Right ventricle myocardium inferior (tissue), 1 donor: ENCODE measurements around the gene PTAFR. TPM values are rescaled to one million over a fixed set of nuclear protein-coding genes. Genes with fewer than 3 reads are reported as not detected.
"Not testable (repeated sequence)": the region's sequence is repeated elsewhere in the genome, so short reads cannot be mapped to it uniquely, and the experiment has no call there.

ENCODE experiments used
- ATAC-seq: fragments of 200-7000 bp; cut with Tn5 transposase; one replicate; pipeline ENCODE4 v1.9.1; 2020; ENCODE audit warnings: mild to moderate bottlenecking, moderate library complexity
- DNase-seq: peaks from one replicate; pipeline ENCODE4 v3.0.0; 2021; ENCODE audit errors: missing footprints
- intact Hi-C: fragments of 100-400 bp; cut with DNase I; formaldehyde crosslinking; loops from one replicate; pipeline ENCODE4 v1.11.0; 2022
- total RNA-seq: library from RNA; stranded (reverse); fragmentation: NEBNext Ultra II Directional; extraction: Animal tissue kit (Norgen Biotek cat#: 25700); gene quantifications from one replicate; pipeline ENCODE4 v1.2.1, GENCODE V29; 2021
- donor health status: DM: no; HTN: yes; CAD: no; lungs with severe emphysema.

The PTAFR gene
- total RNA-seq, 1 donor from 2014 or later: 2.7 TPM

DNA sequence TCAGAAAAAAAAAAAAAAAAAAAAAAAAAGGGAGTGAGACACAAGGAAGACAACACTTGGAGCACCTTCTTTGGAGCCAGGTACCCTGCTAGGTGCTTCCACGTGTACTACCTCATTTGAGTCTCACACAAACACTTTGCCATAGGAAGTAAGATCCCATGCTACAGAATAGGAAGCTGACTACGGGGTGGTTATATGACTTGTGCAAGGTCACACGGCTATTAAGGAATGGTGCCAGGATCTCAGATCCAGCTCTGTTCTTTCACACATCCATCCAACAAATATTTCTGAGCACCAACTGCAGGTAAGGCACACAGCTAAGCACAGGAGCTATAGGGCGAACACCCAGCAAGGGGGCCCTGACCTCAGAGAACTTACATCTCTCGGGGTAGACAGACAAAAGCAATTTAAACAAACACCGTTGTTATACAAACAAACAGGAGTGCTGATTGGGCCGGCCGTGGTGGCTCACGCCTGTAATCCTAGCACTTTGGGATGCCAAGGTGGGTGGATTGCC, 22.4 kb downstream of the PTAFR start:
- intact Hi-C loops: no loop called here
- no peak for ATAC-seq
- DNase-seq: no peak

DNA sequence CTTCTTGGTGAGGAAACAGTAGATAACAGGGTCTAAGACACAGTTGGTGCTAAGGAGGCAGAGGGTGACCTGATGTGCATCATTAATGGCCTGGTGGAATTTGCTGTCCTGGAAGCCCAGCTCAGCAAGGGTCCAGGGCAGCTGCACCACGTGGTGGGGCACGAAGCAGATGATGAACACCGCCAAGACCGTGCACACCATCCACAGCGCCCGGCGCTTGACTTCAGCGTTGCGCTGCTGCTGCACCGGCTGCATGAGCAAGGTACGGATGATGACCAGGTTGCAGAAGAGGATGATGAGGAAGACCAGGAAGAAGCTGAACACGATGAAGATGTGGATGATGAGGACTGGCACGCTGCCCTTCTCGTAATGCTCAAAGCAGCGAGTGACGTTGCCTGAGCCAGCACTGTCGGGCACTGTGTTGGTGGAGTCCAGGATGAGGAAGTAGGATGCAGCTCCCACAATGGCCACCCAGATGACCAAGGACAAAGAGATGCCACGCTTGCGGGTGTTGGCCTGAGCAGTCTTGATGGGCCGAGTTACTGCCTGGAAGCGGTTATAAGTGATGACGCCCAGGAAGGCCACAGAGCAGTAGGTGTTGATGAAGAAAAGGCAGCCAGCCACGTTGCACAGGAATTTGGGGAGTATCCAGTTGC, 26.2 kb downstream of the PTAFR start:
- intact Hi-C loops: no loop called here
- ATAC-seq: no peak

DNA sequence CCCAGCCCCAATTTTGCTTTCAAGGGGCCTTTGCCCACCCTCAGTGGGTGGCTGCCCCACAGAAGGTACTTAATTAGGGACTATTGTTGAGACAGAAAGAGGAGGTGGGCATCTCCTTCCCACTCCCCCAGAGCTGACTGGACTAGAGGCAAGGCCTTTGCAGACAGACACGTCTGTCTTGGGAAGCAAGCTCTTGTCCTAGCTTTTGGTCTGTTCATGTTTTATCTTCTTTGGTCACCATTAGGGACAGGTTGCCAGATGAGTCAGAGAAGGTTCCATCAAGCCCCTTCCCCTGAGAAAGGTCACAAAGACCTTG, 27.7 kb downstream of the PTAFR start:
- intact Hi-C loops: no loop called here
- DNase-seq (no peak), ATAC-seq (no peak)

More for the DNA sequence above, 26.2 kb downstream of the PTAFR start:
- DNase-seq: no peak

DNA sequence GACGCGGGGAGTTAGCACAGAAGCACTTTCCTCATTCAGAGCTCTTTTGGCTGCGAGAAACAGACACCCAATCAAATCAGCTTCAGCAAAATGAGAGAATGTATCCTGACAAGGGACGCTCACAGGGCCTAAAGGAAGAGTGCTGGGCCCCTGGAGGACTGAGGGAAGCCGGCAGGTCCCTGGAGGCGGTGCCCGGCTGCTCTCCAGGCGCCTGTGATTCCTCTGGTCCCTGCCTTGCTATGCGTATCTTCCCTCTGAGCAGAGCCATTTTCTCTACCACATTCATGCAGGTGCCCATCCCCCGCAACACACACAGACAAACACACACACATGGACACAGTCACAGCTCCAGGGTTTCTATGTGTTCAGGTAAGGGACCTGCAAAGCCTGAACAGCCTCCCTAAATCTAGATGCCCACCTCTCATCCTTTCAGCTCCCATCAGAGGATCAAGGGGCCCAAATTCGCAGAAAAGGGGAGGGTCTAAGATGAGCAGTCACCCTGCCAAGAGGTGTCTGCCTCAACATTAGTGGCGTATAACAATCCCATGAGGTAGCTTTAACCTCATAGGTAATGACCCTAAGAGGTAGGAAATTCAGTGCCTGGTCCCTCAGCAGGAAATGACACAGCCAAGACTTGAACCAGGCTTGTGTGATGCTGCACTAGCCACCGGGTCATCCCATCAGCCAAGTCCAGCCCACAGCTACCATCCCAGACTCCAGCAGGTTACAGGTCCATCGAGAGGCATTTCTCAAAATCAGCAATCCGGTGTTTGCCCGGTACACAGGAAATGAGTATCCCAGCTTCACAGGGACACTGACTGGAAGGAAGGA, 29.0 kb downstream of the PTAFR start:
- ATAC-seq (no peak), DNase-seq (no peak)
- intact Hi-C loops: no loop called here

DNA sequence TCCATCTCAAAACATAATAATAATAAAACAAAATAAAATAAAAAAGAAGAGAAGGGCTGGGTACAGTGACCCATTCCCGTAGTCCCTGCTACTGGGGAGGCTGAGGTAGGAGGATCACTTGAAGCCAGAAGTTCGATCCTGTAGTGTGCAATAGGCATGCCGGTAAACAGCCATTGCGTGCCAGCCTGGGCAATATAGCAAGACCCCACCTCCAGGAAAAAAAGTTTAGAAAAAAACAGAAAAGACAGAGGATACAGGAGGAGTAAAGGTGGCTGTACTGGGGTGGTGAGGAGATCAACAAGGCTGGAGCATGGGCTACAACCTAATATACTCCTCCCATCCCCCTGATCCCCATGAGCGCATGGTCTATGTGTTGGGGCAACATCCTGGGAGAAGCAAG, 30.8 kb downstream of the PTAFR start:
- intact Hi-C loops: no loop called here
- ATAC-seq (no peak), DNase-seq (no peak)

DNA sequence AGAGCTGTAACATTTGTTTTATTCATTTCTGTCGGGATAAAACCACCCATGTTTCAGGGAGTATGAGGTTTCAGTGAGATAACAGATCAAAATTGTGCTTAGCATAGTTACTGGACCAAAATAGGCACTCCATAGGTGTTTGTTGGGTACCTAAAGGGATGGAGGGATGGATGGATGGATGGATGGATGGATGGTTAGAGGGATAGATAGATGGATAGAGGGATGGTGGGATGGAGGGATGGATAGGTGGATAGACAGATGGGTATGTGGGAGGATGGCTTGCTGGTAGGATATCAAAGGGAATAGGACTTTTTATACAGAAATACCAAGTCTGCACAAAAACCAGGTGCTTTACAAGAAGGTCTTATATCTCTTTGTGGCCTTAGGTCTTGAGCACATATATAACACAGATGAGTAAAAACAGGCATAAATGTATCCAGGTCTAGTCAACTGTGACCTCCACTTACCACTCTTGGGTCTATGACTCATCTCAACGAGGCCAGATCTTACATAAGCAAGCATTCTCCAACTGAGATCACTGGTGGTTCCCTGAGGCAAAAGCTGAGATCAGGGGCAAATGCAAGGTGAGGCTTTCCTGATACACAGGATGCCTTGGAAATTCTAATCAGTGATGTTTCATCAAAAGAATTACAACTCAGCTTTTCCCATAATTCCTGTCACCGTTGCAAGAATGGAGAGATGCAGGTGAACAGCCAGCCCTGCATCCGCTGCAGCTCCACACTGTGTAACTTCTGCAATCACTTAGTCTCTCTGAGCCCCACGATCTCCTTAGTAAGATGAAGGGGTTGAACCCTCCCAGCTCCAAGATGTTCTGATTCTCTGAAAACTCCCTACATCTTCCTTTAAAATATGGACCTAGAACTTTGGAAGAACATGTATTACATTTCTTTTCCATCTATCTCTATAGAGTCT, 32.0 kb downstream of the PTAFR start:
- DNase-seq (no peak), ATAC-seq (no peak)
- intact Hi-C loops: no loop called here

DNA sequence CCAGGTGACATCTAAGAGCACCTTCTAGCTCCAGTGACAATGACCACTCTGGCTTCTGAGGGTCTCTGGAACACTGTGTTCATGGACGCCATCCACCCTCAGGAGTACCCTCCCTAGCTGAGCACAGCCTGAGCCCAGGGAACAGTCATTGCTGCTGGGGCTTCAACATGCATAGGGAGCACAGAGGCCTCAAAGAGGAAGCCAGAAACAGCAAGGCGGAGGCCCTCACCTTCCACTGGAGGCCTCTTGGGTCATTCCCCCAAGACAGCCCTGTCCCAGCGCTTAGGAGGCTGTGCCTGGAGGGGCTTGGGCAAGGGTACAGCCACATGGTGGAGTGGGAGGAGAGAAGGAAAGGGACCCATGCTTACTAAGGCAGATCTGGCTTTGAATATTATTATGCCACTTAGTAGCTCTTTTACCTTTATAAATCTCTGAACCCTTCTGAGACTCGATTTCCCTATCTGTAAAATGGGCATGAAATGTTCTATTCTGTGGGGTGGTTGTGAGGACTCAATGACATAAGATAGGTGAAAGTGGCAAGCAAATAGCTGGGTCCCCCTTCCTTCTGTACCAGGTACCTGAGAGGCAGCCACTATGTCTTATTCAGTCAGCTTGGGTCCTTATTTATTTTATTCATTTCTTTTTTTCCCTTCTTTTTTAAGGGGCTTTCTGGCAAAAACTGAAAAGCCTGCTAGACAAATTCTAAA, 32.8 kb downstream of the PTAFR start:
- ATAC-seq (no peak), DNase-seq (no peak)
- intact Hi-C loops: no loop called here

DNA sequence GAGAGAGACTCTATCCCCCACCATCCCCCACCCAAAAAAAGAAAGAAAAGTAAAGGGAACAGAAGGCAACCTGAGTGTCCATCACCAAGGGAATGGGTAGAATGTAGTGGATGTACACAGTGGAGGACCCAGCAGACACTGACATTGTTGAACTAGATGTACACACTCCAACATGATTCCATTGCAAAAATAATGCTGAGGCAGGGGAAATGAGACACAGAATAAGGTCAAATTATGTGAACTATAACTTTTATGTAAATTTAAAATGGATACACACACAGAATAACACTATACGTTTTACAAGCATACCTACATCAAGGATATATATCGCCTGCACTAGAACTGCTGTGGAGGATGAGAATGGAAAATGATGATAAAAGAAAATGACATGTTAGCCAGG, 34.8 kb downstream of the PTAFR start:
- ATAC-seq (no peak), DNase-seq (no peak)
- intact Hi-C loops: no loop called here

DNA sequence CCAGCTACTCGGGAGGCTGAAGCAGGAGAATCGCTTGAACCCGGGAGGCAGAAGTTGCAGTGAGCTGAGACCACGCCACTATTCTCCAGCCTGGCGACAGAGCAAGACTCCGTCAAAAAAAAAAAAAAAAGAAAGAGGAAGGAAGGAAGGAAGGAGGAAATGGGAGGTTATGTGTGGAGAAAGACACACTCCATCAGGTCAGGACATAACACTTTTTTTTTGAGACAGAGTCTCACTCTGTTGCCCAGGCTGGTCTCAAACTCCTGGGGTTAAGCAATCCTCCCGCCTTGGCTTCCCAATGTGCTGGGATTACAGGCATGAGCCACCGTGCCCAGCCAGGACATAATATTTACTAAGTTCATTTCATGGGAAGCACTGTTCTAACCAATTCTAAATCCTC, 36.6 kb downstream of the PTAFR start:
- intact Hi-C loops, ATAC-seq, DNase-seq: not testable (repeated sequence)

DNA sequence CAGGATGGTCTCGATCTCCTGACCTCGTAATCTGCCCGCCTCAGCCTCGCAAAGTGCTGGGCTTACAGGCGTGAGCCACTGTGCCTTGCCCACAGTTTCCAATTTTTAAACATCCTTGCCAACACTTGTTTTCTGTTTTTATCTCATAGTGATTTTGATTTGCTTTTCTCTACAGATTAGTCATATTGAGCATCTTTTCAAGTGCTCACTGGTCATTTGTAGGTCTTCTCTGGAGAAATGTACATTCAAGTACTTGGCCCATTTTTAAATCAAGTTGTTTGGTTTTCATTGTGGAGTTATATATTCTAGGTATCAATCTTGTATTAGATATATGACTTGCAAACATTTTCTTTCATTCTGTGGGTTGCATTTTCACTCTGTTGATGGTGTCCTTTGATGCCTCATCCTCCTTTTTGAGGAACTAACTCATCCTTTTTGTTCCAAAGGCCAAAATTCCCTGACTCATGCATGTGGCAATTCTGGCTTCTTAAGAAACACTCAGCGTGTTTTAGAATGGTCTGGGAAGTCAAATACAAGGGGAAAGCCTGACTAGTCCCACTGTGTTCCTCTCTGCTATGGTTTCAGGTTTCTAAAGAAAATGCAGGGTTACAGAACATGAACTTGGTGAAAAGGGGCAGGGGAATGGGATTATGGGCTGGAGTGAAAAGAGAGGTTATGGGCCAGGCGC, 37.3 kb downstream of the PTAFR start:
- ATAC-seq: peak; percentile 31
- intact Hi-C loops: no loop called here
- DNase-seq: no peak

DNA sequence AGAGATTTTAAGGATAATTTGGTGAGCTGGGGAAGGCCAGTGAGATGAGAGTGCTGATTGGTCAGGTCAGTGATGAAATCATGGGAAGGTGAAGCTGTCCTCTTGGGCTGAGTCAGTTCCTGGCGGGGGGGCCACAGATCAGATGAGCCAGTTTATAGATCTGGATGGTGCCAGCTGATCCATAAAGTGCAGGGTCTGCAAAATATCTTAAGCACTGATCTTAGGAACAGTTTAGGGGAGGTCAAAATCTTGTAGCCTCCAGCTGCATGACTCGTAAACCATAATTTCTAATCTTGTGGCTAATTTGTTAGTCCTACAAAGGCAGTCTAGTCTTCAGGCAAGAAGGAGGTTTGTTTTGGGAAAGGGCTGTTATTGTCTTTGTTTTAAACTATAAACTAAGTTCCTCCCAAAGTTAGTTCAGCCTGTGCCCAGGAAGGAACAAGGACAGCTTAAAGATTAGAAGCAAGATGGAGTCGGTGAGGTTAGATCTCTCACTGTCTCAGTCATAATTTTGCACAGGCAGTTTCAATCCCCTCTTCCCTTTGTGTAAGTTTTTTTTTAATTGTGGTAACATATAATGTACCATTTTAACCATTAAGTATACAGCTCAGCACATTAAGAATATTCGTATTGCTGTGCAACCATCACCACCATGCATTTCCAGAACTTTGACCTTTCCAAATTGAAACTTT, 39.4 kb downstream of the PTAFR start:
- DNase-seq (no peak), ATAC-seq (no peak)
- intact Hi-C loops: no loop called here

DNA sequence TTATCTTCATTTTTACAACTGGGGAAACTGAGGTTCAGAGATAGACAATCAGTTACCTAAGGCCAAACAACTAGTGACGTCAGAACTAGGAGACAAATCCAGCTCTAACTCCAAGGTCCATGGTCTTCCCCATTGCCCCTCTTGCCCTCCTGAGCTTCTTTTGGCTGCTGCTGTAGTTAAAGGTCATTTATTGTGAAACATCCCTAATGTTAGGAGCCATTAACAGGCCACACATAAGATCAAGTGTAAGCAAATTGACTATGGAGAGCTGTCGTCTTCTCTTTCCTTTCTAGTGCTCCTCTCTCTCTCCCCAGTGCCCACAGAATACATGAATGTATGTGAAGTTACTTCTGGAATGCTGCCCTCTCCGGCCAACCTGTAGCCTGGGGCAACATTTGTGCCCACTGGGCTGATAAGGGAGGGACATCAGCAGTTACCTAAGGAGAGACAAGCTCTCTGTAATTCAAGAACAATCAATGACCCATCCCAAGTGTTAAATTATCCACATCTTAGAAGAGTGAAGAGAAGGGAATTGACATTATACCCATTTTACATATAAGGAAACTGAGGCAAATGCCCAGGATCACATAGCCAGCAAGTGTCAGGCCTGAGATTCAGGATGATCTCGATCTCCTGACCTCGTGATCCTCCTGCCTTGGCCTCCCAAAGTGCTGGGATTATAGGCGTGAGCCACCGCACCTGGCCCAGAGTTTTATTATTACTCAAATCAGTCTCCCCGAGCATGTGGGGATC, 40.1 kb downstream of the PTAFR start:
- DNase-seq (no peak), ATAC-seq (no peak)
- intact Hi-C loops: no loop called here

DNA sequence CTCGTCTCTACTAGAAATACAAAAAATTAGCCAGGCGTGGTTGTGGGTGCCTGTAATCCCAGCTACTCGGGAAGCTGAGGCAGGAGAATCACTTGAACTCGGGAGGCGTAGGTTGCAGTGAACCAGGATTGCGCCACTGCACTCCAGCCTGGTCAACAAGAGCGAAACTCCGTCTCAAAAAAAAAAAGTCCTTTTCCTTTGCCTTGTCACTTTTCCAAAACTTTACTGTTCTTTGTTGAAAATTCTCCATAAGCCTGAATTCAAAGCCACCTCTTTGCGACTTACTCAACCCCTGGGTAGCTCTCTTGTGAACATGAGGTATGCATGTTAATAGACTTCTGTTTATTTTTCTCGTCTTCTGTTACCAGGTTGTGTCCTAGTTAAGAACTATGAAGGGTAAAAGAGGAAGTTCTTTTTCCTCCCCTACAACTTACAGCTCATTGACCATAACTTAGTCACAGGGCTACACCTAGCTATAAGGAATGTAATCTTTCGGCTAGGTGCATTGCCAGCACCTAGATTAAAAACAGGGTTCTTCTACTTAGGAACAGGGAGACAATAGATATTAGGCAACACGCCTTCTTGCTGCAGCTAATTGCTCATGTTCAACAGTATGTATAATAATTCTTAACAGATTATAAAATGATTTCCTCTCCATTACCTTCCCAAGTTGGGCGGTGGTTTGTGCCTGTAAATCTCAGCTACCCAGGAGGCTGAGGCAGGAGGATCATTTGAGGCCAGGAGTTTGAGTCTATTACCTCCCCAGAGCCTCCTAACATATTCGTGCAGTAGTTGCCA, 40.9 kb downstream of the PTAFR start:
- ATAC-seq: no peak

DNA sequence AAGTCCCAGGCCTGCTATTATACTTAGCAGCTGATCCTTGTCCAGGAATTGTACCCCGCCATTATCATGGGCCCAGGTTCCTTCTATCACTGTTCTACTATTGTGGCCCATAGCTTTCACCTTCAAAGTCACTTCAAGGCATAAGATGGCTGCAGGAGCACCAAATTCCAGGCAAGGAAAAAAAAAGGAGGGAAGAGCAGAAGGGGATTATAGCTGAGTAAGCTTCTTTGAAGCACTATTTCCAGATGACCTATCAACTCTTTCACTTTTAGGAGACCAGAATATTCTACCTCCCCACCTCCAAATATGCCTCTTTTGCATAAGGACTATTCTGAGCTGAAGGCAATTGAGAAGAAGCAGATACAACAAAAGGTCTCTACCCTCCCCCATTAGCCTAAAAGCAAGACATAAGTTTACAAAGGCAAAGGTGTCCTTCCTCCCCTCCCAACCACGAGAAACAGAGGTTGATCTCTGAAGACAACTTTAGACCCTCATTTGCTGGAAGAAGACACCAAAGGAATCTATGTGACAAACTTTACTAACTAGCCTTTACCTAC, 41.8 kb downstream of the PTAFR start:
- DNase-seq (no peak), ATAC-seq (no peak)
- intact Hi-C loops: no loop called here

More for the DNA sequence above, 40.9 kb downstream of the PTAFR start:
- DNase-seq: no peak
- intact Hi-C loops: no loop called here

DNA sequence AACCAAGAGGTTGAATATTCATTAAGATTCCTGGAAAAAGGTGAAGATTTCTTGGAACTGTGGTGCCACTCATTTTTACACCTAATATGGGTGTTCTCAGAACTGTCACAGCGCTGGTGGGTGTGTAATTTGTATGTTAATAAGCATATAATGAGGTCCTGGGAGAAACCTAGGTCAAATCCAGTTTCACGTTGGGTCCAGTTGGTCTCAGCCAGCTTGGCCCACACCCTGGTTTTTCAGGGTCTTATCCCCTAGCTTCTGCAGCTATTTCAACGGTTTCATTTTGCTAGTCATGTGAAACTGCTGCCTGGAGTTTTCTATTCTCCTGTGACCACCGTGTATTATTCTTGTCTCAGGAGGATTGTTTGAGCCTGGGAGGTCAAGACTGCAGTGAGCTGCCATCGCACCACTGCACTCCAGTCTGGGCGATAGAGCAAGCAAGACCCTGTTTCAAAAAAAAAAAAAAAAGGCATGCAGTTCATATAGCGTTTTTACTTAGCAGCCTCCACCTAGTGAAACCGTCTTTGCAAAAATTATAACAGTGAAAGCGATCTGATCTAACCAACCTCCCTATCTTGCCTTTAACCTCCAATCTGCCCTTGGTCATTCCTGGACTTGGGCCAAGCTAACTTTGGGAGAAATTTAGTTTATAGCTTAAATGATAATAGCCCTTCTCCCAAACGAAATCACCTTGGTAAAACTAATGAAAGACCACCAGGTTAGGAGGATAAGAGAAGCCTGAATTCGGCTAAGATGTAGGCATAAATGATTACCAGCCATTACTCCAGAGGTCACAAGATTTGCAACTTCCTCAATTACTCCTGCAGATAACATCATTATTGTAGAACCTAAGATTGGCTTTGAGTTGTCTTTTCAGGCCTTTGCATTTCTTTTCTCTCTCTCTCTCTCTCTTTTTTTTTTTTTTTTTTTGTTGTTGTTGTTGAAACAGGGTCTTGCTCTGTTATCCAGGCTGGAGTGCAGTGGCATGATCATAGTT, 44.0 kb downstream of the PTAFR start:
- ATAC-seq (no peak), DNase-seq (no peak)
- intact Hi-C loops: no loop called here
